TTC549 (cell line): ENCODE data around the gene TLR6.

Source experiments
- FAIRE-seq: peaks from 2 replicates; lab custom pipeline; 2012; peaks lifted over from hg19 to GRCh38; lab: Jason Lieb, UNC

Gene TLR6

GRCh38 chr4:38856524-38857337 is at the start of gene TLR6:
TLR6 (minus strand) TSS chr4:38856817; CDS start chr4:38829473, 27,344 bp downstream.
- FAIRE-seq: peak; percentile 86

- FAIRE-seq: no peak
Measured at GRCh38 chr4:38905652-38906385, 49.2 kb upstream of the TLR6 start.

- FAIRE-seq: no peak
Measured at GRCh38 chr4:38904682-38905081, 48.1 kb upstream of the TLR6 start.

GRCh38 chr4:38904090-38904666 is 47.6 kb upstream of the TLR6 start:
- no peak for FAIRE-seq

- peak; percentile 95 for FAIRE-seq
Measured at GRCh38 chr4:38902695-38903094, 46.1 kb upstream of the TLR6 start.

GRCh38 chr4:38902221-38902620 is 45.6 kb upstream of the TLR6 start:
- no peak for FAIRE-seq

- no peak for FAIRE-seq
Measured at GRCh38 chr4:38898245-38898644, 41.6 kb upstream of the TLR6 start.

GRCh38 chr4:38896940-38897339 is 40.3 kb upstream of the TLR6 start:
- no peak for FAIRE-seq

GRCh38 chr4:38894322-38894982 is 37.8 kb upstream of the TLR6 start:
- no peak for FAIRE-seq

- no peak for FAIRE-seq
Measured at GRCh38 chr4:38891051-38891983, 34.7 kb upstream of the TLR6 start.

- FAIRE-seq: no peak
Measured at GRCh38 chr4:38889143-38889542, 32.5 kb upstream of the TLR6 start.

GRCh38 chr4:38884254-38884653 is 27.6 kb upstream of the TLR6 start:
- FAIRE-seq: no peak

GRCh38 chr4:38876636-38877035 is 20.0 kb upstream of the TLR6 start:
- no peak for FAIRE-seq

GRCh38 chr4:38873290-38873944 is 16.8 kb upstream of the TLR6 start:
- no peak for FAIRE-seq

GRCh38 chr4:38872620-38873019 is 16.0 kb upstream of the TLR6 start:
- no peak for FAIRE-seq

GRCh38 chr4:38871593-38871992 is 15.0 kb upstream of the TLR6 start:
- no peak for FAIRE-seq

GRCh38 chr4:38870098-38870808 is 13.6 kb upstream of the TLR6 start:
- FAIRE-seq: no peak

GRCh38 chr4:38869511-38869910 is 12.9 kb upstream of the TLR6 start:
- no peak for FAIRE-seq

GRCh38 chr4:38868059-38868960 is 11.7 kb upstream of the TLR6 start:
- FAIRE-seq: no peak
